Liver (tissue), 3 donors: ENCODE results near the gene RBM28.

Experiments
- CTCF ChIP-seq: fragments of 150-350 bp; IDR thresholded peaks from 2 replicates; pipeline ENCODE4 v1.5.1; 2017; ENCODE audit warnings: improper control_type of control experiment, low read depth, low read length; ENCODE audit not compliant: missing input control
- GABPA ChIP-seq, 2 donors: IDR thresholded peaks in 1 of 2; conservative IDR thresholded peaks in 1 of 2; 2 replicates each; pipeline ENCODE4 v1.6.1; 2016; ENCODE audit warnings: antibody characterized with exemption in 2 of 2, mild to moderate bottlenecking in 1 of 2, moderate library complexity in 1 of 2
- REST ChIP-seq: IDR thresholded peaks from 2 replicates; pipeline ENCODE4 v1.6.1; 2016; ENCODE audit warnings: antibody characterized with exemption, mild to moderate bottlenecking
- SP1 ChIP-seq: IDR thresholded peaks from 2 replicates; pipeline ENCODE4 v1.6.1; 2018; ENCODE audit warnings: antibody characterized with exemption, mild to moderate bottlenecking
- TF ChIP-seq, protein P1 (sequence below): IDR thresholded peaks from 2 replicates; pipeline ENCODE4 v1.6.1; 2016; ENCODE audit warnings: antibody characterized with exemption
- donor health status: healthy.
- donor health status: healthy.

DNA sequence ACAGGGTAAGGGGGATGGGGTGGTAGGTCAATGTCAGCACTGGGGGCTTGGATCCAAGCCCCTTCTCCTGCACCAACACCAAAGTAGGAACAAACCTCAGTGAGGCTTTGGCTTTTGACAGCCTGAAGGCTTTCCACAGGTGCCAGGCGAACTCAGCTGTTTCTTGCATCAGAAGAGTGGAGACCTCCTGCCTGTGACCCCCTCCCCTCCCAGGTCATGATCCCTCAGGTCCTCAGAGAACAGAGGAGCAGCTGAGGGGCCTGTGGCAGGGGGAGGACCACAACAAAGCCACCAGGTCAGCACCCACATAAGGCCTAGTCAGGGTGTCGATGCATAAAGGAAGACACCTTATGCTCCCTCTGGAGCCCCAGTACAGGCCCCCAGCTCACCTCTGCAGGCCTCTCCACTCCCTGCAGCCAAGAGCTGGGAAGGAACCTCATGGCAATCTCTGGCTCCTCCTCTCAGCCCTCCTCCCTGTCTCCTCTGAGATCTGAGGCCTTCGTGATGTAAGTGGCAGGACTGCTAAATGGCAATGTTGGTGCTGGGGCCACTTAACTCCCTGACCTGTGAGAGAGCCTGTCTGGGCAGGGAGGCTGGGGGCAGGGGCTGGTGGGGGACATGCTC, 36.9 kb upstream of the RBM28 start:
- TF ChIP-seq CTCF (no peak), GABPA (IDR thresholded peaks at IDR 0.05 in 1 of 2, conservative IDR thresholded peaks at IDR 0.05 in 1 of 2) (no peak), REST (no peak), SP1 (no peak)
- TF ChIP-seq, protein P1, sequence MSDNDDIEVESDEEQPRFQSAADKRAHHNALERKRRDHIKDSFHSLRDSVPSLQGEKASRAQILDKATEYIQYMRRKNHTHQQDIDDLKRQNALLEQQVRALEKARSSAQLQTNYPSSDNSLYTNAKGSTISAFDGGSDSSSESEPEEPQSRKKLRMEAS = no peak
